NCI-H460 (cell line): Measurements from ENCODE around the gene APOL2. TPM values are rescaled to one million over a fixed set of nuclear protein-coding genes. Genes with fewer than 3 reads are reported as not detected.
"Not testable (repeated sequence)": the region's sequence is repeated elsewhere in the genome, so short reads cannot be mapped to it uniquely, and the experiment has no call there.

Source experiments
- DNase-seq: peaks from one replicate; pipeline ENCODE4 v3.0.0-alpha.2; 2016; ENCODE audit warnings: low read depth; ENCODE audit errors: extremely low read depth
- total RNA-seq: library from RNA; depleted of rRNA; stranded (reverse); fragments of >200 nt; shearing (Covaris generic); gene quantifications from 2 replicates; pipeline ENCODE4 v1.2.3, GENCODE V29; 2014

Gene APOL2
- total RNA-seq, 1 experiment from 2014 or later, result 17.7 TPM

DNA sequence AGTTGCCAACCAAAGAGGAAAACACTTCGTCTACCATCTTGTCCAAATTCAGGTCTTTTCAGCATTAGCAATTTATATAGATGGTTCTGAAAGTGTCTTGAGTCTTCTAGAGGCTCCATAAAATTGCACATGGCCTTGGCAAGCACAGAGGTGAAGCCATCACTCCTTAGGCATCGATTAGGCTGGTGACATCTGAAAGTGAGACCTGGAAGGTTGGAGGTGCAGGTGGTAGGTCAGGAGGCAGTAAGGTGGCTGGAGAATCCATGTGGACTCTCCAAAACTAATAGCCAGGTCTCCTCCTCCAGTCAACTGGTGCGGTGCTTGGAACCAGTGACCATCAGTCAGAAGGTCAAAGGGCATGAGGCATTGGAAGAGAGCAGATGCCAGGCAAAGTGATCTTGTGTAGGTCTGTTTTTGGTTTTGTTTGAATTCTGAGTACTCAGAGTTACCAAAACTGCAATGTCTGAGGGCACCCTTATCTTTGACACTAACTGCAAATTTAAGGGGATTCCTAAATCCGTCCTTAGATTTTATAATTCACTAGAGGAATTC, 6.6 kb upstream of the APOL2 start:
- DNase-seq, result no peak

GRCh38 chr22:36244522-36245391, 5.4 kb upstream of the APOL2 start:
- DNase-seq, result no peak

DNA sequence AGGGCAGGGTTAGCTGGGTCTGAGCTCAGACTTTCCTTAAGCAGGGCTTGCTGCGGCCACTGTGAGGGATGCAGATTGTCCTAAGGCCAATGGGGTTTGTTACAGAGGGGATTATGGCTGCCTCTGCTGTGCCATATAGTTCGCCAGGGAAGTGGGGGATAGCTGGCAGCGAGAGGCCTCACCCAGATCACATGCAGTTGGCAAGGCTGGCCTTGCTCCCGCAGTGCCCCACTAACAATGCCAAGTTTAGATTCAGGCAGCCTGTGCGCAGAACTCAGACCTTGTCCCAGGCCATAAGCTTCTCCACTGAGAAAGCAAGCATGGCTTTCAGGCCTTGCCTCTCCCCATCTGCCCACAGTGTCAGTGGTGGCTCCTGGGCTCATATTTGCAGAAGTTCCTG, 4.7 kb upstream of the APOL2 start:
- DNase-seq, result no peak

DNA sequence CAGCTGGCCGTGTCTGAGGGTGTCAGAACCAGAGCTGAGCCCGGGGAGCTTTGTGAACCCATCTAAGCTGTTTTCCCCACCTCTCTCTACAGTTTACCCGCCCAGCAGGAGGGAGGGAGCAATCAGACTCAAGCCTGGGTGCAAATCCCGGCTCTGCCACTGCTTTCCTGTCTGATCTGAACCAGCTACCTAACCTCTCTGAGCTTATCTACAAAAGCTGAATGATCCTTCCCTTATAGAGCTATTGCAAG, 252 bp downstream of the APOL2 start:
- DNase-seq, result no peak

- DNase-seq, result no peak
Measured at GRCh38 chr22:36238373-36239149, 766 bp downstream of the APOL2 start.

GRCh38 chr22:36237462-36238372, 1.6 kb downstream of the APOL2 start:
- DNase-seq, result no peak

- DNase-seq, result no peak
Measured at GRCh38 chr22:36236388-36237319, 2.7 kb downstream of the APOL2 start.

DNA sequence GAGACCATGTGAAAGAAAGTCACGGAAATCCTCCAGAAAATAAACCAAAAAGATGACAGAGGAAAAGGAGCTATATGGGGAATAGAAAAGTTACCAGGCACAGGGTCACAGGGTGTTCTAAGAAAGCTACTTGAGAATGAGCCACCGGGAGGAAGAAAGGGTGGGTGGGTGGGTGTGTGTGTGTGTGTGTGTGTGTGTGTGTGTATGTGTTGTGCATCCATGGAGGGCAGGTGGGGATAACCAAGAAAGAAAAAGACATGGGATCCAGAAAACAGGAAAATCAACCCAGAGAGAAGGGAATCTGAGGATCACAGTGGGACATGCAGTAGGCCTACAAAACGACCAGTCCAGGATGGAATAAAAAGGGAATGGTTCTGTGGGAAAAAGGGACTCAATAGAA, 3.7 kb downstream of the APOL2 start:
- no peak for DNase-seq

- DNase-seq, result no peak
Measured at GRCh38 chr22:36234919-36235318, 4.4 kb downstream of the APOL2 start.

GRCh38 chr22:36234213-36234612, 5.1 kb downstream of the APOL2 start:
- no peak for DNase-seq

DNA sequence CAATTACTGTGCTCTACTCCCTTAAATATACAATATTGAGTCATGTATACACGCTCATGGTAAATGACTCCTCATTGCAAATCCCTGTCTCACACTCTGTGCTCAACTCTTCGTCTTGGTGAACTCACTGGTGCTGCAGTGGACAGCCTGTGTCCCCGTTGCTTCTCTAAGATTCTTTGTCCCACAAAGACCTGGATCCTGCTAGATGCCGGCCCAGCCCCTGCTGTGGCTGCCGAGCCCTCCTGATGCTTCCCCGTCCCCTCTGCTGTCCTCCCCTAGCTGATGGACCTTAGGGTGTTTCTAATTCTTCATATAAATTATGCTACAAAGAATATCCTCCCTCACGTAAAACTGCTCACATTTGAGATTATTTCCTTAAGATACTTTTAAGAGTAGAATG, 5.5 kb downstream of the APOL2 start:
- DNase-seq, result no peak

DNA sequence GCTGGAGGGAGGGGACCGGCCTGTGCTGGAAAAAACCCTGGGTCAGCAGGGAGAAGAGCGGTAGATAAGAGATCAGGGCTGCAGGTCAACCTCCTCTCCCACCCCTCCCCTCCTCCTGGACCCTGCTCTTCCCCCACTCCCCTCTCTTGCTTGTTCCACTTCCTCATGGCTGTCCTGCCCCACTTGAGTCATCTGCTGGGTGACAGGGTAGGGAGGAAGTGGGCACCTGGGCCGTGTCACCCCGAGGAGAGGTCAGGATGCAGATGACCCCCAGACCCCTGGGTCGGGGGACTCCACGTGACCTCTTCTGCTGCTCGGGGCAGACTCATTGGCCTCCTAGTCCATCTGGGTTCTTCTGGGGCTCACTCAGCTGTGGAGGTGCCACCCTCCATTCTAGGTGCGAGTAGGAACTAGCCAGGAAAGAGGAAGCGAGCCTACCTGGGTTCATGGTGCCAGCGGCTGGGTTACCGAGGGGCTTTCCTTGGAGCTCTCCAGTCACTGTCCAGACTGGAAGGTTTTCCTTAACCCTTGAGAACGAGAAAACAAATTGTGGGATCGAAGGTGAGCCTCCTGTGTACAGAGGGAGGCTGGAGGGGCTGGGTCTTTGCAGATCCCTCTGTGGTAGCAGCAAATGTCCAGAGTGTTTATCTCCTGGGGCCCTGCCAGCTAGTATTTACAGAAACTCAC, 6.5 kb downstream of the APOL2 start:
- no peak for DNase-seq

- not testable (repeated sequence) for DNase-seq
Measured at GRCh38 chr22:36231051-36231450, 8.3 kb downstream of the APOL2 start.

DNA sequence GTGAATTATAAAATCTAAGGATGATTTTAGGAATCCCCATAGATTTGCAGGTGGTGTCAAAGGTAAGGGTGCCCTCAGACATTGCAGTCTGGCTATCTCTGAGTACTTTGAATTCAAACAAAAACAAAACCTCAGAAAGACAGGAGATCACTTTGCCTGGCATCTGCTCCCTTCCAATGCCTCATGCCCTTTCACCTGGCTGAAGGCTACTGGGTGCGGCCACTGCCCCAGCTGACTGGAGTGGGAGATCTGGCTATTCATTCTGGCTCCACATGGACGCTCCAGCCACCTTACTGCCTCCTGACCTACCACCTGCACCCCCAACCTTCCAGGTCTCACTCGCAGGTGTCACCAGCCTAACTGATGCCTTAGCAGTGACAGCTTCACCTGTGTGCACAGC, 9.7 kb downstream of the APOL2 start:
- DNase-seq, result not testable (repeated sequence)

- no peak for DNase-seq
Measured at GRCh38 chr22:36228944-36229343, 10.4 kb downstream of the APOL2 start.

GRCh38 chr22:36228369-36228768, 11.0 kb downstream of the APOL2 start:
- not testable (repeated sequence) for DNase-seq

- DNase-seq, result no peak
Measured at GRCh38 chr22:36227806-36228205, 11.5 kb downstream of the APOL2 start.

DNA sequence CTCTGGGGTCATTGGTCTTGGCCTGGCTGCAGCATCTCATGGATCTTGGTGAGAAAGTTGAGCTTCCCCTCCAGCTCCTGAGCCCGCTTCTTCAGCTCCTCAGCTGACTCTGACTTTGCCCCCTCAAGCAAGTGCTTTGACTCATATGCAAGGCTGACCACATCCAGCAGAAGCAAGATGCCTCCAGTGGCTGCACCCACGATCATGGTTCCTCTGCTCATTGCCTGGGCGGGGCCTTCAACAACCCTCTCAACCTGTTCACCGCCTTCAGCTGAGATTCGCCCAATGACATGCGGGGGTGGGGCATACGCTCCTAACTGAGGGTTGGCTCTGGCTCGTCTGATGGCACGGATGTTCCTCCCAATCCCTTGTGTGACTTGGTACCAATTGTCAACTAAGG, 11.9 kb downstream of the APOL2 start:
- no peak for DNase-seq

DNA sequence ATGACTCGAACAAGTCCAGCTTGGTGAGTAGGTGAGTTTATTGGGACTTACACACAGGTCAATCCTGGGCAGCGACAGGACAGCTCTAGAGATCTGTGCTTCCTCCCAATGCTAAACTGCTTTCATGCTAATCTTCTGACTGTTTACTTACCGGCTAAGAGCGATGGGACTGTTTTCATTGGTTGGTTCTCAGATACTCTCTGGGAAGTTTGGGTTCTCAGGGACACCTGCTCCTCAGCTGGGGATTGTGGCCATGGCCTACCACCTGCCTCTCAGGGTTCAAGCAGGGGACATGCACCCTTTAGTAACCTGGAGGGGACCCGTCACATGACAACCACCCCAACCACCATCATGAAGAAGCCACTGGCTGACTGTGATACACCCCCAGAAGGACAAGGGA, 13.1 kb downstream of the APOL2 start:
- no peak for DNase-seq
